Fibroblast of peridontal ligament (primary cell): ENCODE results near the gene OTOG.

ENCODE experiments used
- DNase-seq: peaks from one replicate; pipeline ENCODE4 v3.0.0-alpha.2; 2010; ENCODE audit errors: extremely low read depth

The OTOG gene

DNA sequence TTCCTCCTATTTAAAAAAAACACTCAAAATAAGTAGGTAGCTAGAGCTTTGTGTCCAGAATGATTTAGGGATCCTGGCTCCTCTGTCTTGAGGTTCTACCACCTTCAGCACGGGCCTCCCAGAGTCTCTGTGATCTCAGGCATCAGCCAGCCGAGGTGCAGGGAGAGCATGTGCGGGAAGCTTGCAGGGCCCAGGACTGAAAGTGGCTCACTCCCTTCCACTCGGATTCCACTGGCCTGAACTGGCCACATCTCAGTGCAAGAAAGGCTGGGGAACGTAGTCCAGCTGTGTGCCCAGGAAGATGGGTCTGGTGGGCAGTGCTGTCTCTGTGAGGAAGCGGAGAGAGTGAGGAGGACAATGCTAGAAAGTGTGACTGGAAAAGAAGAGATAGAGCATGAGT, 104.0 kb downstream of the OTOG start:
- no peak for DNase-seq

DNA sequence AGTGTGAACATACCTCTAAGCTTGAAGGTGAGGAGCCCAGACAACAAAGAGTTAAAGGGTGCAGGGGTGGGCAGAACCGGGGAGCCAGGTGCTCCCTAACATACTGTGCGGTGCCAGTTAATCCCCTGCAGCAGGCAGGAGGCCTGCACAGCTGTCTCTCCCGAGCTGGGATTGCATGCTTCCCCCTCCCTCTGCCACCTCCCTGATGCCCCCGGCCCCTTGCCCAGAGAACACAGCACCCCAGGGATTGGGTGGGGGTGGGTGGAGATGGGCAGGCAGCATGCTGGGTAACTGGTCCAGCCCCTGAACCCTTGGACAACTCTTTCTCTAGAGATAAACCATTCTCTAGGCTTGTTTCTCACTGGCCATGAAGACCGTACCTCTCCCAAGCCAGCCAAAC, 104.6 kb downstream of the OTOG start:
- no peak for DNase-seq

GRCh38 chr11:17652556-17652955, 105.5 kb downstream of the OTOG start:
- DNase-seq: no peak

- DNase-seq: no peak
Measured at GRCh38 chr11:17653611-17654010, 106.6 kb downstream of the OTOG start.

- no peak for DNase-seq
Measured at GRCh38 chr11:17655682-17656081, 108.6 kb downstream of the OTOG start.

- DNase-seq: no peak
Measured at GRCh38 chr11:17658211-17658610, 111.2 kb downstream of the OTOG start.

- no peak for DNase-seq
Measured at GRCh38 chr11:17668166-17668565, 121.1 kb downstream of the OTOG start.

GRCh38 chr11:17672469-17672868, 125.4 kb downstream of the OTOG start:
- DNase-seq: no peak

DNA sequence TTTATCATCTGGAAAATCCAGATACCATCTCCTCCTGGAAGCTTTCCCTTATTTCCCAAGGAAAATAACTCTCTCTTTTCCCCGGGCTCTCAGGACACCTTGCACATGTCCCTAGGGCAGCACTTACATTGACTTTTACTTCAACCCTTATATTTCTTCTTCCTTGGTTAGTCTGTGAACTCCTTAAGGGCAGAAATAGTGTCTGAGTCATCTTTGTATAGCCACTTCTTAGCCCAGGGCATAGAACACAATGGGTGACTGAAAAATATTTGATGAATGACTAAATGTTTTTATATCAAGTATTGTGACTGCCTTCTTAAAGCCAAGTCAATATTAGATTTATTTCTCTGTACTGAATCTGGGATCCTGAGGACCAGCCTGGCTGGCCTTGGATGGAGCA, 126.9 kb downstream of the OTOG start:
- DNase-seq: no peak

DNA sequence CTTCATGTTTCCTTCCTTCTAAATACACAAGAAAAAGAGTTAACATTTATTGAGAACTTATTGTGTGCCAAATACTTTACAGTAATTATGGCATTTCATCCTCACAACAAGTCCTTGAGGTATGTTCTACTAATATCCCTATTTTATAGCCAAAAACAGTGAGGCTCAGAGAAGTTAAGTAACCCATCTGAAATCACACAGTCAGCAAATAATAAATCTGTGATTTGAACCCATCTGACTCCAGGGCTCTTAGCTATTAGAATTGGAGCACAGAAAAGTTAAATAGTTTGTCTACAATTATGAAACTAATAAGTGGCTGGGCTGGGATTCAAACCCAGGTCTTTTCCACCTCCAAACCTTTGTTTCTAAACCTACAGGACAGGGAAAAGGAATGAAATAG, 135.8 kb downstream of the OTOG start:
- no peak for DNase-seq

- peak; percentile 25 for DNase-seq
Measured at GRCh38 chr11:17683377-17684161, 136.5 kb downstream of the OTOG start.

- no peak for DNase-seq
Measured at GRCh38 chr11:17684550-17684949, 137.5 kb downstream of the OTOG start.

DNA sequence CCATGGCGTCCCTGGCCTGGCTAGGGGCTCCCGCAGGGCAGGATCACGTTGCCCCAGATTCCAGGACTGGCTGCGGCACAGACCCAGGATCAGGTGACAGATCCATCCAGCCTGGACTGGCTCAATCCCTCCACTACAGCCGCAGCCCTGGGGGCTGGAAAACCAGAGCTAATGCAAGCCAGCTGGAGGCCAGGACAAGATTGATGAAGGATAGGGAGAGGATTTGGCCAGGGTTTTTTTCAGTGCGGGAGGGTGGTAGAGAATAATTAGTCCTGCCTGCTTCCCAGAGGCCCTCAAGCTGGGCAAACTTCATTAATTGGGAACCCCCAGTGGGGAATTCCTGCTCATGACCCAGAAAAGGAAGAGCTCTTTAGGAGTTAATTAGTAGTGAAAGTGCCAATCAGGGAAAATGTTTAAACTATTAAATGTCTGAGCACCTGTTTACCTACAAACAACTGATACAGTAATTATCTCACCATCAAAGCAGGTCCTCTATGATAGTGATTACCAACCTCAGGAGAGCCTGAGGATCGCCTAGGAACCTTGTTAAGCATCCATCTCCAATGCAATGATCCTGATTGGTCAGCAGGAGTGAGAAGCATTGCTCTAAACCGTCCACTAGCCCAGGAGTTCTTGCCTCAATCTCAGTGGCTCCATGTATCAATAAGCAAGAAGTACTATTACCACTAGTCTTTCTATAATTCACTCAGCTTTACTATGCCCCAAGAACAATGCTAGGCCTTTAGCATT, 139.3 kb downstream of the OTOG start:
- DNase-seq: no peak

- no peak for DNase-seq
Measured at GRCh38 chr11:17687946-17688670, 141.0 kb downstream of the OTOG start.

- no peak for DNase-seq
Measured at GRCh38 chr11:17691550-17691949, 144.5 kb downstream of the OTOG start.

DNA sequence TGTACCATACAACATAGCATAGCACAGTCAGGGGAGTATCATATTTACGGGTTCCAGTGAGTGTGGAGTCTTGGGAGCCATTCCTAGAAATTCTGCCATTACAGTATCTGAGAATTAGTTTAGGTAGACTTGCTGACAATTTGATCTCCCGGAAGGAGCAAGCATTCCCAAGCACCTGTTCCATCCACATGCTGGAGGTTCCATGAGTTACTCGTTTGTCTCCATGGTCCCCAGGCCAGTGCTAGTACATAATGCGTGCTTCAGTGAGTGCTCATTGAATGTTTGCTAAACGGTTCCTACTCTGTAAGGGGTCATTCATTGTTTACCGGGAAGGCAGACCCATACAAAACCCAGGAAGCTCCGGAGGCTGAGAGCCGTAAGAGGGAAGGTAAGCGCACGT, 144.9 kb downstream of the OTOG start:
- DNase-seq: no peak

GRCh38 chr11:17692931-17693330, 145.9 kb downstream of the OTOG start:
- DNase-seq: no peak

DNA sequence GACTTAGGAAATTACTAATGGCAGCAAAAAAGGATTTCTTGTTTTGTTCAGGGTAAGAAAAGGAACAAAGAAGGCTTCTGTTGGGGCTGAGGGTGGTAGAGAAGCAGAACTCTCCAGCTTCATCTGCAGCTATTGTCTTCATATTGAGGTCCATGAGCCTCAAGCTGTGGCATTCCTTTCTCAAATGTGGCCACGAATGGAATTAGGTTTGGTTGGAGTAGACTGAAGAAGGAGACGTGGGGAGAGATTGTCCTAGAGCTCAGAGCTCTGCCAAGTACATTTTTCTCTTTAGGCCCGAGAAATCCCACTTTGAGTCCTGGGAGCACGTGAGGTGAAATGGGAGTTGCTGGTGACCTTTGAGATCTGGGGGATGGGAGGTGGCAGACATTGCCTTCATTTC, 146.5 kb downstream of the OTOG start:
- DNase-seq: no peak

DNA sequence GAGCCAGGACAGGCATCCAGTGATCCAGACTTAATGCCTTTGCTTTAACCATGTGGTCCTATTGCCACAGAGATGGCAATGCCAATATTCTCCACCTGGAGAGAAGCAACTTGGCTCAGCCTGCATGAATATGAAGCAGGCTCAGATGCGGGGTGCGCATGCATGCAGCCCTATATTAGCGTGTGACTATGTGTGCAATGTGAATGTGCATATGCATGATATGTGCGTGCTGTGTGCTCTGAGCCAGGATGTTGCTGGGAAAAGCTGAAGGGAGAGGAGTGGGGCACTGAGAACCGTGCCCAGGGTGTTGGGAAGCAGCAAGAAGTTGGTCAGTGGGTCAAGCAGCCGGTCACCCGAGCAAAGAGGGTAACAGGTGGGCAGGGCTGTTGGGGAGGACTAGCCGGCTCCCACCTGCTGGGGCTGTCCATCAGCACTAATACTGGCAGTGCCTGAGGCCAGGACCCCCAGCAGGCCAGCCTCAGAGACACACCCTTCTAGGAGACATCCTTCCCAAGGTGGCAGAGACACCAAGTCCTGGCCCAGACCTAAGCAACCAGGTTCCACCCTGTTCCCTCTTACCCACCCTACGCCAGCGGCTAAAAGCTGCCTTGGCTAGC, 147.5 kb downstream of the OTOG start:
- no peak for DNase-seq

DNA sequence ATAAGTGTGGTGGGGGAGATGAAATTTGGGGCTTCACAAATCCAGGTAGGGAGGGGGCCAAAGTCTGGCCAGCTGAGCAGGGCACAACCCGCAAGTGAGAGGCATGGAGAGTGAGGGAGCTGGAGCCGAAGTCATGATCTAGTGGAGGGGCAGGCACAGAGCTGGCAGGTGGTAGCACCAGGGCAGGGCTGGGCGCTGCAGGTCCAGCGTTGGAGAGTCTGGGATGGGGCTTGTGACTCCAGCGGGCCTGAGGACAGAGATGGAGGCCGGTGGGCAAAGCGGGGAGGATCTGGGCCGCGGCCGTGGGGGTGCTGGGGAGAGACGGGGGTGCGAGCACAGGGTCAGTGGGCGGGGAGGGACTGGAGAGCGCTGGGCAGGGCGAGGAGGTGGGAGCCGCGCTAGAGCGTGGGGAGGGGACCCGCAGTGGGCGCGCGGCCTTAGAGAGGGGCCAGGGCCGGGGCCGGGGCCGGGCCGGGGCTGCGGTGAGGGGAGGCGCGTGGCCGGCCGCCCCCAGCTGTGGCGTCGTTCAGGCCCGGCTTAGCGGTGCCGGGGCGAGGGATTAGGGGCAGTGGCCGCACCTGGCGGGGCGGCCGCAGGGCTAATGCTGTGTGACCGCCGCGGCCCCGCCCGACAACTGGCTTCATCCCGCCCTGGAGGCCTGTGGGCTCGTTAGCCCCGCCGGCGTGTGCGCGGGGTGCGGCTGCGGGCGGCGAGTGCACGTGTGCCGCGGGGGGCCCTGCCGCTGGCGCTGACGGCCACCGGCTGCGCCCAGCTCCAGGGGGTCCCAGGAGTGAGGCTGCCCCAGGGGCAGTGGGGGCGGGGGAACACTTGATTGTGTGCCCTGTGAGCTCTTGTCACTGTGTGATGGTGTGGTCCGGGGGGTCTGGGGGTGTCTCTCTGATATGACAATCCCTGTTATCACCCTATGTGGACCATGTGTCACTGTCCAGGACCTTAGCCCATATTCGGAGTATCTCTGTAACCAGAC, 148.7 kb downstream of the OTOG start:
- DNase-seq: no peak

- no peak for DNase-seq
Measured at GRCh38 chr11:17696741-17697140, 149.7 kb downstream of the OTOG start.
